ENCODE results near the gene MOCS1.
A peak's percentile ranks its signal among the peaks of the same experiment; 100 is the strongest.

MOCS1 gene

GRCh38 chr6:39881851-39882530 lies 52.3 kb downstream of the MOCS1 start:
- Histone ChIP-seq H3K4me3 (ENCODE audit: low read length) (no peak overlapping the region), H3K36me3 (ENCODE audit: control insufficient read depth, insufficient read depth, low read length) (no peaks in the 10 kb centered on the region), H3K27me3 (ENCODE audit: control insufficient read depth, insufficient read depth, low read length) (no peaks in the 10 kb centered on the region), H3K27ac (ENCODE audit: low read length) (no peak overlapping the region), H3K9me3 (ENCODE audit: control insufficient read depth, insufficient read depth, low read length) (no peaks in the 10 kb centered on the region), H3K4me1 (ENCODE audit: control insufficient read depth, insufficient read depth, low read length) (no peaks in the 10 kb centered on the region)
- no CpG with 5 or more reads among the region's 16 CpGs for WGBS (ENCODE audit: insufficient coverage, insufficient read length)
- DNase-seq (ENCODE audit: low read depth, low spot score), result no peak

DNA sequence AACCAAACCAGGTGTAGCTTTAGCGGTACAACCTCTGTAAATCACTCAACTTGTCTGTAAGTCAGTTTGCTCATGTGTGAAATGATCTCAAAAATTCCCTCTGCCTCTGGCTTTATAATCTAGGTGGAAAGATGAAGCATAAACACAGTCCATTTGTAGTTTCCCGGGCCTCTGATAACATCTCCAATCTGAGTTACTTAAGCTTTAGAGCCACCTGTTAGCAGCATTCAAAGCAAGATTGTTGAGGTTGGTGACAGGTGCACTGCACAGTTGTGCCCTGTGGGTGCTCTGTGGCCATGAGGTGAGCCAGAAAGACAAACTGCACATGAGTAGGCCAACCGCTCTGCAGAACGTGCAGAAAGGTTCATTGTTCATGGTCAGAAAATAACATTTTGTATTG lies 53.7 kb downstream of the MOCS1 start:
- Histone ChIP-seq H3K4me3 (ENCODE audit: low read length) (no peak overlapping the region), H3K27me3 (ENCODE audit: control insufficient read depth, insufficient read depth, low read length) (no peaks in the 10 kb centered on the region), H3K27ac (ENCODE audit: low read length) (no peak overlapping the region), H3K36me3 (ENCODE audit: control insufficient read depth, insufficient read depth, low read length) (no peaks in the 10 kb centered on the region), H3K9me3 (ENCODE audit: control insufficient read depth, insufficient read depth, low read length) (no peaks in the 10 kb centered on the region), H3K4me1 (ENCODE audit: control insufficient read depth, insufficient read depth, low read length) (no peaks in the 10 kb centered on the region)
- no peak for DNase-seq (ENCODE audit: low read depth, low spot score)
- WGBS (ENCODE audit: insufficient coverage, insufficient read length), result no CpG with 5 or more reads among the region's 4 CpGs

GRCh38 chr6:39879535-39879934 lies 54.7 kb downstream of the MOCS1 start:
- no peak for DNase-seq (ENCODE audit: low read depth, low spot score)
- no CpG with 5 or more reads among the region's 3 CpGs for WGBS (ENCODE audit: insufficient coverage, insufficient read length)
- Histone ChIP-seq H3K27me3 (ENCODE audit: control insufficient read depth, insufficient read depth, low read length) (no peaks in the 10 kb centered on the region), H3K4me1 (ENCODE audit: control insufficient read depth, insufficient read depth, low read length) (no peaks in the 10 kb centered on the region), H3K9me3 (ENCODE audit: control insufficient read depth, insufficient read depth, low read length) (no peaks in the 10 kb centered on the region), H3K36me3 (ENCODE audit: control insufficient read depth, insufficient read depth, low read length) (no peaks in the 10 kb centered on the region), H3K27ac (ENCODE audit: low read length) (no peak overlapping the region), H3K4me3 (ENCODE audit: low read length) (no peak overlapping the region)

- H3K4me3 ChIP-seq (ENCODE audit: low read length), result no peak overlapping the region
- H3K9me3 ChIP-seq (ENCODE audit: control insufficient read depth, insufficient read depth, low read length), result no peaks in the 10 kb centered on the region
- no peak overlapping the region for H3K27ac ChIP-seq (ENCODE audit: low read length)
- H3K36me3 ChIP-seq (ENCODE audit: control insufficient read depth, insufficient read depth, low read length), result no peaks in the 10 kb centered on the region
- H3K27me3 ChIP-seq (ENCODE audit: control insufficient read depth, insufficient read depth, low read length), result no peaks in the 10 kb centered on the region
- no peaks in the 10 kb centered on the region for H3K4me1 ChIP-seq (ENCODE audit: control insufficient read depth, insufficient read depth, low read length)
- DNase-seq (ENCODE audit: low read depth, low spot score), result no peak
- WGBS (ENCODE audit: insufficient coverage, insufficient read length), result no CpG with 5 or more reads among the region's 3 CpGs
Measured at GRCh38 chr6:39876826-39877225, 57.4 kb downstream of the MOCS1 start.

- Histone ChIP-seq H3K4me1 (ENCODE audit: control insufficient read depth, insufficient read depth, low read length) (no peaks in the 10 kb centered on the region), H3K27me3 (ENCODE audit: control insufficient read depth, insufficient read depth, low read length) (no peaks in the 10 kb centered on the region), H3K27ac (ENCODE audit: low read length) (no peak overlapping the region), H3K9me3 (ENCODE audit: control insufficient read depth, insufficient read depth, low read length) (no peaks in the 10 kb centered on the region), H3K36me3 (ENCODE audit: control insufficient read depth, insufficient read depth, low read length) (no peaks in the 10 kb centered on the region), H3K4me3 (ENCODE audit: low read length) (no peak overlapping the region)
- DNase-seq (ENCODE audit: low read depth, low spot score), result no peak
Measured at GRCh38 chr6:39876111-39876510, 58.2 kb downstream of the MOCS1 start.

DNA sequence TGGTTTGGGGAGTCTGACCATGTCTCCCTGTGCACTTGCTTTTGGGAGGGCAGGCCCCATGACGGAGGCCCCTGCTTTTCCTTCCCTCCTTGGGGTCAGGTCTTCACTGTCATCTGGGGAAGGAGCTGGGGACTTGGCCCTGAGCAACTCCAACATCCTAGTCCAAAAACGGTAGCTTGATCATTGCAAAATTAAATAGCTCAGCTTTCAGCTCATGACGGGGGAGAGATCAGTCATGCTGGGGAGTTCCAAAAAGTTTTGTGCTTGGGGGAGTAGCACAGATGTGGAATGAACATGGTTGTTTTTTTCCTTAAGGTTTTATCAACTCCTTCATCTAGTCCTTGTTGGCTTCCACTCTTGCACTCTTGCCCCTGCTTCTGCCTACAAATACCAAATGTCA lies 60.8 kb downstream of the MOCS1 start:
- H3K27me3 ChIP-seq (ENCODE audit: control insufficient read depth, insufficient read depth, low read length), result no peaks in the 10 kb centered on the region
- H3K4me3 ChIP-seq (ENCODE audit: low read length), result no peak overlapping the region
- no peaks in the 10 kb centered on the region for H3K36me3 ChIP-seq (ENCODE audit: control insufficient read depth, insufficient read depth, low read length)
- no peaks in the 10 kb centered on the region for H3K4me1 ChIP-seq (ENCODE audit: control insufficient read depth, insufficient read depth, low read length)
- WGBS (ENCODE audit: insufficient coverage, insufficient read length), result no CpG with 5 or more reads among the region's 3 CpGs
- no peaks in the 10 kb centered on the region for H3K9me3 ChIP-seq (ENCODE audit: control insufficient read depth, insufficient read depth, low read length)
- DNase-seq (ENCODE audit: low read depth, low spot score), result no peak
- no peak overlapping the region for H3K27ac ChIP-seq (ENCODE audit: low read length)

DNA sequence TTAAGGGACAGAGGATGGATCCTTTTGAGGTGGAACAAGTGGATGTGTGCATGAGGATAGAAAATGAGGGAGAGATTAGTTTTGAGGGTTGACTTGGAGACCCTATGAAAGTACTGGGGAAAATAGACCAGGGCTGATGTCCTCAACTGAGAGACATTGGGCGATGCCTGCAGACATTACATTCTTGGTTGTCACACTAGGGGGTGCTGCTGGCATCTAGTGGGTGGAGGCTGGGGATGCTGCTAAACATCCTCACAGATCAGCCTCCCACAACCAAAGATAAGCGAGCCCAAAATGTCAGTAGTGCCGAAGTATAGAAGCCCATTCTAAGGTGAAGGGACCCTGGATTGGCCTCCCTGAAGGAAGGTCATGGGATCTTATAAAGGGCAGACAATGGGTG lies 63.3 kb downstream of the MOCS1 start:
- no peaks in the 10 kb centered on the region for H3K27me3 ChIP-seq (ENCODE audit: control insufficient read depth, insufficient read depth, low read length)
- H3K4me1 ChIP-seq (ENCODE audit: control insufficient read depth, insufficient read depth, low read length), result peaks cover 1% of the 10 kb centered on the region; the same call in 1 of the 2 replicates
- no peaks in the 10 kb centered on the region for H3K9me3 ChIP-seq (ENCODE audit: control insufficient read depth, insufficient read depth, low read length)
- H3K36me3 ChIP-seq (ENCODE audit: control insufficient read depth, insufficient read depth, low read length), result no peaks in the 10 kb centered on the region
- no peak for DNase-seq (ENCODE audit: low read depth, low spot score)
- no peak overlapping the region for H3K4me3 ChIP-seq (ENCODE audit: low read length)
- H3K27ac ChIP-seq (ENCODE audit: low read length), result no peak overlapping the region
- no CpG with 5 or more reads among the region's 3 CpGs for WGBS (ENCODE audit: insufficient coverage, insufficient read length)

- DNase-seq (ENCODE audit: low read depth, low spot score), result no peak
- no peaks in the 10 kb centered on the region for H3K9me3 ChIP-seq (ENCODE audit: control insufficient read depth, insufficient read depth, low read length)
Measured at GRCh38 chr6:39867592-39867991, 66.7 kb downstream of the MOCS1 start.

DNA sequence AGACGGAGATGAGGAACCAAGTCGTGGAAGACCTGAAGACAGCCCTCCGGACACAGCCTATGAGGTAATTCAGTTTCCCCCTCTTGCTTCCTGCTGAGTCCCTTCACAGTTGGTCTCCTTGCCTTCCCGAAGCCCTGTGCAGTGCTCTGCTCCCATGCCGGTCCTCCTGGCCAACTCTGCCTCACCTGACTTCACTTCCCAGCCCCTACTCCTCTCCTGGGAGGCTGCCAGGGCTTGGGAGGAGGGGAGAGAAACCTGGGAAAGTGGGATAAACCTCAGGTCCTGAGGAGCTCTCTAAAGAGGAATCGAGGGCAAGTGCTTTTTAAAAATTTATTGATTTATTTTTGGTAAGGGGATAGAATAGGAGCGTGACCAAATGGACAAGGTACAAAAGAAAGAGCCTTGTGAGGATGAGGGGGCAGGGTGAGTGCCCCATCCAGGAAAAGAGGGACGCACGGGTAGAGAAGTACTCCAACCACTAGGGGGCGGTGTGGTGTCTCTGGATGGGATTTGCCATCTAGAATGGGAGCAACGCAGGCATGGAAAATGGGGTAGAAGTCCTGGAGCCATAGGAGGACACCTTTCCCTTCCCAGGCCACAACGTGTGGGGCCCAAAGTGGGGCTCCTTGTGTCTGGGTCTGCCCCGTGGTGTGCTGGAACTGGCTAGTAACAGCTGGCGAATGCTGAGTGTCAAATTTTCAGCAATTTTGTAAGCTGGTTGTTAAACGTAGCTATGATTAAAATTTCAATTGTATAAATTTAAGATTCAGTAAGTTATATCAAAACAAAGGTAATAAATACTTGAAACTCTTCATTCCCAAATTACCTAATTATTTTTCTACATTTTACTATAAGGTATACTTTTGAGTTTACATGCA lies 69.0 kb downstream of the MOCS1 start:
- 100% methylated on average over 1 of the region's 15 CpGs for WGBS (ENCODE audit: insufficient coverage, insufficient read length)
- H3K27ac ChIP-seq (ENCODE audit: low read length), result no peak overlapping the region
- no peaks in the 10 kb centered on the region for H3K36me3 ChIP-seq (ENCODE audit: control insufficient read depth, insufficient read depth, low read length)
- peak; percentile 79 for DNase-seq (ENCODE audit: low read depth, low spot score)
- H3K27me3 ChIP-seq (ENCODE audit: control insufficient read depth, insufficient read depth, low read length), result no peaks in the 10 kb centered on the region
- H3K4me1 ChIP-seq (ENCODE audit: control insufficient read depth, insufficient read depth, low read length), result peaks cover 1% of the 10 kb centered on the region; the same call in 1 of the 2 replicates
- H3K4me3 ChIP-seq (ENCODE audit: low read length), result no peak overlapping the region
- no peaks in the 10 kb centered on the region for H3K9me3 ChIP-seq (ENCODE audit: control insufficient read depth, insufficient read depth, low read length)

More at GRCh38 chr6:39867592-39867991, 66.7 kb downstream of the MOCS1 start:
- WGBS (ENCODE audit: insufficient coverage, insufficient read length), result no CpG with 5 or more reads among the region's 6 CpGs
- Histone ChIP-seq H3K27ac (ENCODE audit: low read length) (no peak overlapping the region), H3K4me1 (ENCODE audit: control insufficient read depth, insufficient read depth, low read length) (peaks cover 1% of the 10 kb centered on the region; the same call in 1 of the 2 replicates), H3K4me3 (ENCODE audit: low read length) (no peak overlapping the region), H3K36me3 (ENCODE audit: control insufficient read depth, insufficient read depth, low read length) (no peaks in the 10 kb centered on the region), H3K27me3 (ENCODE audit: control insufficient read depth, insufficient read depth, low read length) (no peaks in the 10 kb centered on the region)

DNA sequence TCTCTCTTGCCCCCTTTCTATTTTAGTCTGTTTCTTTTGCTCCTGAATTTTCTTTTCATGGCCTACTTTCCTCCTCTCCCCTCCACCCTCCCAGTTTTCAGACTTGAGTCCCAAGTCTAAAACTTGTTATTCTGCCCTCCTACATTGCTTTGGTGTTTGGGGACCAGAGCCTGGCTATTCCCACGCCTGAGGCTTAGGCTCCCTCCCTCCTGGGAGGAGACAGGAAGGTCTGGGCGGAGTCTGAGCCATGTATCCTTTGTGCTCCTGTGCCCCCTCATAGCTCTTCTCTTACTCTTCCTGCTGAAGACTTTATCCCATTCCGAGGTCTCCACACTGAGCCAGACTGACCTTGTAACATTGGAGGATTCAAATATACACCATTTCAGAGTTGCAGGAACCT lies 72.6 kb downstream of the MOCS1 start:
- Histone ChIP-seq H3K4me3 (ENCODE audit: low read length) (no peak overlapping the region), H3K36me3 (ENCODE audit: control insufficient read depth, insufficient read depth, low read length) (no peaks in the 10 kb centered on the region), H3K4me1 (ENCODE audit: control insufficient read depth, insufficient read depth, low read length) (no peaks in the 10 kb centered on the region), H3K9me3 (ENCODE audit: control insufficient read depth, insufficient read depth, low read length) (no peaks in the 10 kb centered on the region), H3K27me3 (ENCODE audit: control insufficient read depth, insufficient read depth, low read length) (no peaks in the 10 kb centered on the region), H3K27ac (ENCODE audit: low read length) (no peak overlapping the region)
- no peak for DNase-seq (ENCODE audit: low read depth, low spot score)
- WGBS (ENCODE audit: insufficient coverage, insufficient read length), result no CpG with 5 or more reads among the region's 3 CpGs

Data from iPS DF 6.9 (cell line).